D721Med (cell line): Measurements from ENCODE around the gene GOLGA6L4.
"Not testable (repeated sequence)": the region's sequence is repeated elsewhere in the genome, so short reads cannot be mapped to it uniquely, and the experiment has no call there.

Experiments used
- DNase-seq: peaks from one replicate; pipeline ENCODE4 v3.0.0; 2011; ENCODE audit warnings: low spot score; ENCODE audit not compliant: insufficient read length
- FAIRE-seq: peaks from 2 replicates; lab custom pipeline; 2011; peaks lifted over from hg19 to GRCh38; lab: Jason Lieb, UNC

GOLGA6L4 gene, protein sequence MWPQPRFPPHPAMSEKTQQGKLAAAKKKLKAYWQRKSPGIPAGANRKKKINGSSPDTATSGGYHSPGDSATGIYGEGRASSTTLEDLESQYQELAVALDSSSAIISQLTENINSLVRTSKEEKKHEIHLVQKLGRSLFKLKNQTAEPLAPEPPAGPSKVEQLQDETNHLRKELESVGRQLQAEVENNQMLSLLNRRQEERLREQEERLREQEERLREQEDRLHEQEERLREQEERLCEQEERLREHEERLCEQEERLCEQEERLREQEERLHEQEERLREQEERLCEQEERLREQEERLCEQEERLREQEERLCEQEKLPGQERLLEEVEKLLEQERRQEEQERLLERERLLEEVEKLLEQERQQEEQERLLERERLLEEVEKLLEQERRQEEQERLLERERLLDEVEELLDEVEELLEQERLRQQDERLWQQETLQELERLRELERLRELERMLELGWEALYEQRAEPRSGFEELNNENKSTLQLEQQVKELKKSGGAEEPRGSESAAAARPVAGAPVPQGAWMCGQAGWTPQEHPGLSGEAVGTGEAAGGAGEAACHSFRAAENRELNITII

DNA sequence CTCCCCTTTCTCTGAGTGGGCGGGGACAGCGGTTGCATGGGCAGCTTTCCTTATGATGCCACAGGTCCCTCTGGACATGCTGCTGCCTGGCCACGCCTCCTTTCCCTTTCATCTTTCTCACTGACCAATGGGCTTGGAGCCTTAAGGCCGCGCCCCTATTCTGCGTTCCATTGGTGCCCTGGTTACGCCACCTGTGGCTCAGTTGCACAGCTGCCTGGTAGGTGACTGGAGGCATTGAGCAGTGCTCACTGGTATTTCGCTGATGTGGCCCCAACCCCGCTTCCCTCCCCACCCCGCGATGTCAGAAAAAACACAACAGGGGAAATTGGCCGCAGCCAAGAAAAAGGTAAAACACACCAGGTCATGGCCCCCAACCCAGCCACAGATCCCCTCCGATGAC, at the start of gene GOLGA6L4:
Gene GOLGA6L4 (plus strand): TSS at position 201 of the 400 bp plus-strand sequence. CDS start 62 bp downstream, at position 263.
- DNase-seq: not testable (repeated sequence)

DNA sequence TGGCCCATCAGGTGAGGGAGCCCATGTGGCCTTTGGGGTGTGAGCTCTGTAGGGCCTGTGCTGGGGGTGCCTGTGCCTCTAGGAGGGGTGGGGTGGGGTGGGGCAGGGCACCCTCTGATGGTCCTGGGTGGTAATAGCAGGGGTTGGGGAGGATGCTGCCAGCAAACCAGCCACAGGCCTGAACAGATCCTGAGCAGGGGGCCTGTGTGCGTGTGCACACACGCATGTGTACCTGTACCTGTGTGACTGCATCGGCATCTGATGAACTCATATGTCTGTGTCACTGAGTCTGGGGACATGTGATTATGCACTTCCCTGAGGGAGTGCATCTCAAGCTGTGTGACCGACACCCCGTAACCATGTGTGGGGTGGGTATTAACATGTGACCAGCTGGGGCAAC, 42.6 kb upstream of the GOLGA6L4 start:
- DNase-seq, FAIRE-seq: not testable (repeated sequence)

More for the DNA sequence above, at the start of gene GOLGA6L4:
- not testable (repeated sequence) for FAIRE-seq

DNA sequence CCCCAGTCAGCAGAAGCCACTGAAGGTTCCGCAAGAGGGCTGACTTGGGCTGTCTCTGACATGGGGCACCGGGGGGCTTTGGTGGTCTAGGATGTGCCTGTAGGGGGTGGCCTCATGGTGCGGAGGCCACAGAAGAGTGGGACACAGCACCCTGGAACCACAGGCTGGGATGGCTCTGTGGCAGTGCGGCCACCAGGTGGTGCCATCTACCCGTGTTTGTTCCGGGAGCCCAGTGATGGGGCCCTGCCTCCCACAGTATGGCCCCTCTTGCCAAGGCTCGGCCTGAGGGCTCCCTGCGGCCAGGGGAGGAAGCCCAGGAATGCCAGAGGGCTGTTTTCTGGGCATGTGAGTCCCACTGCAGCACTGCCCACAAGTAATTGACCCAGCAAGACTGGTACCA, 40.0 kb upstream of the GOLGA6L4 start:
- not testable (repeated sequence) for FAIRE-seq, DNase-seq

DNA sequence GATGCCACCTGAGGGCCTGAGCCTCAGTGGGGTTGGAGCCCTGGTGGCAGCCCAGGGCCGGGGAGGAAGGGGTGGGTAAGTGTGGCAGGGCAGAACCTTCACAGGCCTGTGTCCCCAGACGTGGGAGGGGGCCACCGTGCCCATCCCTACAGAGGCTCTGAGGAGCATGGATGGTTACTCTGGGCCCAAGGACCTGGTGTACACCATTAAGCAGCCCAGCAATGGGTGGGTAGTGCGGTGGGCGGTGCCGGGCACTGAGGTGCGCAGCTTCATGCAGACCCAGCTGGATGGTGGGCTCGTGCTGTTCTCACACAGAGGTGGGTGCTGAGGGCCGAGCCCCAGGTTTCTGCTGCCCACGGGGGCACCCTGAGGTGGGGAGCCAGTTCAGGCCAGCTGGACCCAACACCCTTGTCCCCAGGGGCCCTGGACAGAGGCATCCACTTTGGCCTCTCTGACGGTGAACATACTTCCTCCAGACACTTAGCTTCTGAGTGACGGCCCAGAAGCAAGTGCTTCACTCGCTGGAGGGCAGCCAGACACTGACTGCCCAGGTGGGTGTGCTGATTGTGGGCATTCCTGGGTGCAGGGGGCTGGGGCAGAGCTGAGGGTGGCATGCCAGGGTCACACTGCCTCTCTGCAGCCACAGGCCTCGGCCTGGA, 38.9 kb upstream of the GOLGA6L4 start:
- FAIRE-seq, DNase-seq: not testable (repeated sequence)

DNA sequence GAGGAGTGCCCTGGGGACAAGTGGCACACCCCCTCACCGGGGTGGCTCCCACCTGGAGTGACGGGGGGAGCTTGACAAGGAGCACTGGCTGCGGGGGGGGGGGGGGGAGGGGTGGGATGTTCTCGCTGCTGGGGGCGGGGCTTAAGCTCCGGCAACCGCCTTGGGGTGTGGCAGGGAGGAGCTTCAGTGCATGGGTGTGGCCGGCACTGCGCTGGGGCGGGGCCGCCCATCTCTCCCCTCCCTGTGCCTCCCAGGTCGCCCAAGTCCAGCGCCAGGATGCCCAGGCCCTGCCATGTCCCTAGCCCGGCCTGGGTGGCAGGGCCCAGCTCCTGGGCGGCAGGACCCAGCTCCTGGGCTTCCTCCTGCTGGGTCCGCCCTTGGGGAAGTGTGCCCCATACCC, 35.7 kb upstream of the GOLGA6L4 start:
- not testable (repeated sequence) for DNase-seq, FAIRE-seq

DNA sequence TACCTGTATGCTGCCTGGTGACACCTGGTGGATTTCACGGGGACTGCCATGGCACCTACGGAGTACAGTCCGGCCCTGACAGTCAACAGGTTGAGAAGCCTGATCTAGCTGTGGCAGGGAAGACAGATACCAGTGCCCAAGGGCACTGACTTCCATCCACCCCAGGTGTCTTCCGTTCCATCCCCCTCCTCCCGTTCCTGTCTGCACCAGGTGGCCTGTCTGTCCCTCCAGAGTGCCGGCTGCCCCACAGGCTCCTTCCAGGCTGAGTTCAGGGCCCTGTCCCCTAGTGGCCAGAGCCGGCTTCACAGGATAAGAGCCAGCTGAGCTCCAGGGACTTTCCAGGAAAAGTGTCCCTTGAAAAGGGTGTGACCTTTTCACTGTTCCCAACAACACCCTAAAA, 10.9 kb downstream of the GOLGA6L4 start:
- FAIRE-seq, DNase-seq: not testable (repeated sequence)
